ENCODE results near the gene TMEM242.

DNA sequence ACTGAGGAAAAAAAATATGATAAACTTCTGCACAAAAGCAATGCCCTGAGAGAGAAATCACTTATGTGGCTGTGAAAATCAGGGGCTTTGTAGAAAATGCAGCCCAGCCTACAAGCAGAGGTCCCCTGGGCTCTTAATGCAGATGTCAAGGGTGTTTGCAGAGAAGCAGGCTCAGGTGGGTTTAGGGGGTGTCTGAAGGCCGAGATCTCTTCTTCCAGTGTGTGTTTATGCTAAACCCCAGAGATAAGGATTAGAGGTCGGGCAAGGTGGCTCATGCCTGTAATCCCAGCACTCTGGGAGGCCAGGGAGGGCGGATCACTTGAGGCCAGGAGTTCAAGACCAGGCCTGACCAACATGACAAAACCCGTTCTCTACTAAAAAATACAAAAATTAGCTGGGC is 78.5 kb downstream of the TMEM242 start:
- TF ChIP-seq, protein P1, sequence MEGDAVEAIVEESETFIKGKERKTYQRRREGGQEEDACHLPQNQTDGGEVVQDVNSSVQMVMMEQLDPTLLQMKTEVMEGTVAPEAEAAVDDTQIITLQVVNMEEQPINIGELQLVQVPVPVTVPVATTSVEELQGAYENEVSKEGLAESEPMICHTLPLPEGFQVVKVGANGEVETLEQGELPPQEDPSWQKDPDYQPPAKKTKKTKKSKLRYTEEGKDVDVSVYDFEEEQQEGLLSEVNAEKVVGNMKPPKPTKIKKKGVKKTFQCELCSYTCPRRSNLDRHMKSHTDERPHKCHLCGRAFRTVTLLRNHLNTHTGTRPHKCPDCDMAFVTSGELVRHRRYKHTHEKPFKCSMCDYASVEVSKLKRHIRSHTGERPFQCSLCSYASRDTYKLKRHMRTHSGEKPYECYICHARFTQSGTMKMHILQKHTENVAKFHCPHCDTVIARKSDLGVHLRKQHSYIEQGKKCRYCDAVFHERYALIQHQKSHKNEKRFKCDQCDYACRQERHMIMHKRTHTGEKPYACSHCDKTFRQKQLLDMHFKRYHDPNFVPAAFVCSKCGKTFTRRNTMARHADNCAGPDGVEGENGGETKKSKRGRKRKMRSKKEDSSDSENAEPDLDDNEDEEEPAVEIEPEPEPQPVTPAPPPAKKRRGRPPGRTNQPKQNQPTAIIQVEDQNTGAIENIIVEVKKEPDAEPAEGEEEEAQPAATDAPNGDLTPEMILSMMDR (IDR thresholded peaks at IDR 0.05; ENCODE audit: poor library complexity, severe bottlenecking): no peak
- TF ChIP-seq EP300 (conservative IDR thresholded peaks at IDR 0.05; ENCODE audit: poor library complexity, severe bottlenecking) (no peak), POLR2AphosphoS5 (IDR thresholded peaks at IDR 0.05) (no peak)
